Measurements from ENCODE around the gene NAP1L4. TPM values are rescaled to one million over a fixed set of nuclear protein-coding genes. Genes with fewer than 3 reads are reported as not detected.

The NAP1L4 gene
- total RNA-seq, 1 experiment from 2014 or later = 144 TPM

GRCh38 chr11:2995893-2996554, 3.9 kb upstream of the NAP1L4 start:
- ChIA-PET CTCF (no interaction called here), POLR2A (no interaction called here), RAD21 (ENCODE audit: low non-redundant PET in 1 of 2, low total read pairs in 2 of 2, uncharacterized antibody in 2 of 2, unreplicated experiment in 2 of 2) (no interaction called here)
- intact Hi-C loops (cut with micrococcal nuclease) = no loop called here
- Histone ChIP-seq H3K4me3 (replicated peaks in 1 of 2; ENCODE audit: low read depth in 1 of 2, low read length in 2 of 2) (no peak overlapping the region), H3K79me2 (ENCODE audit: insufficient read depth, low read length) (peaks cover 8% of the 10 kb centered on the region), H3K4me2 (ENCODE audit: low read length) (no peak overlapping the region), H3K4me1 (ENCODE audit: control insufficient read depth in 1 of 2, insufficient read depth in 2 of 2, low read length in 2 of 2) (peaks cover 0 to 9% of the 10 kb centered on the region in 2 experiments; a peak in 3 of 4 replicates), H4K20me1 (ENCODE audit: insufficient read depth) (no peaks in the 10 kb centered on the region), H3K9me3 (ENCODE audit: control insufficient read depth in 1 of 2, insufficient read depth in 1 of 2, low read depth in 1 of 2, low read length in 2 of 2) (no peaks in the 10 kb centered on the region), H3K9ac (ENCODE audit: low read length) (no peak overlapping the region), H3K36me3 (ENCODE audit: control insufficient read depth in 1 of 2, insufficient read depth in 2 of 2, low read length in 2 of 2) (peaks cover 3 to 7% of the 10 kb centered on the region in 2 experiments; a peak in 2 of 4 replicates), H2AFZ (ENCODE audit: low read depth, low read length, poor library complexity, severe bottlenecking) (no peak overlapping the region), H3K27ac (ENCODE audit: low read depth, low read length) (no peak overlapping the region), H3K9me2 (ENCODE audit: insufficient read depth) (no peaks in the 10 kb centered on the region), H3K27me3 (ENCODE audit: insufficient read depth, low read length) (no peaks in the 10 kb centered on the region)
- DNase-seq (ENCODE audit: low read depth, low spot score) (no peak), ATAC-seq (no peak)
- no TSS peak for BruUV-seq (replicated peaks)
- TF ChIP-seq ATF3 (IDR thresholded peaks at IDR 0.05) = no peak
- TF ChIP-seq MAX (IDR thresholded peaks at IDR 0.05) = no peak
- TF ChIP-seq ZBTB33 (IDR thresholded peaks at IDR 0.05; ENCODE audit: extremely low read depth, insufficient replicate concordance, low read length) = no peak
- no peak for TF ChIP-seq YY1 (IDR thresholded peaks at IDR 0.05; ENCODE audit: extremely low read depth, insufficient replicate concordance, low read depth, low read length)
- no peak for TF ChIP-seq EZH2 (IDR thresholded peaks at IDR 0.05)
- TF ChIP-seq SP1 (IDR thresholded peaks at IDR 0.05; ENCODE audit: low read depth) = no peak
- no peak for TF ChIP-seq TCF7L2 (IDR thresholded peaks at IDR 0.05; ENCODE audit: borderline replicate concordance, extremely low read depth, insufficient read depth, insufficient read length)
- no peak for TF ChIP-seq CEBPB (IDR thresholded peaks at IDR 0.05; ENCODE audit: low read depth)
- TF ChIP-seq EGR1 (IDR thresholded peaks at IDR 0.05; ENCODE audit: low read depth) = no peak

All from HCT116 (cell line).